Fibroblast of pulmonary artery (primary cell): ENCODE results near the gene SERGEF.
"Not testable (repeated sequence)": the region's sequence is repeated elsewhere in the genome, so short reads cannot be mapped to it uniquely, and the experiment has no call there.

ENCODE experiments used
- DNase-seq: peaks from one replicate; pipeline ENCODE4 v3.0.0-alpha.2; 2010; ENCODE audit warnings: low read depth
- H3K4me3 ChIP-seq: replicated peaks from 2 replicates; pipeline ENCODE4 v1.5.1; 2011; ENCODE audit warnings: low read depth, mild to moderate bottlenecking, control low read depth, low read length, moderate library complexity
- TF ChIP-seq, protein P1 (sequence below): IDR thresholded peaks from 2 replicates; pipeline ENCODE4 v1.5.1; 2011; ENCODE audit warnings: mild to moderate bottlenecking, control low read depth, low read length, inconsistent platforms; ENCODE audit errors: missing control alignments

SERGEF gene

DNA sequence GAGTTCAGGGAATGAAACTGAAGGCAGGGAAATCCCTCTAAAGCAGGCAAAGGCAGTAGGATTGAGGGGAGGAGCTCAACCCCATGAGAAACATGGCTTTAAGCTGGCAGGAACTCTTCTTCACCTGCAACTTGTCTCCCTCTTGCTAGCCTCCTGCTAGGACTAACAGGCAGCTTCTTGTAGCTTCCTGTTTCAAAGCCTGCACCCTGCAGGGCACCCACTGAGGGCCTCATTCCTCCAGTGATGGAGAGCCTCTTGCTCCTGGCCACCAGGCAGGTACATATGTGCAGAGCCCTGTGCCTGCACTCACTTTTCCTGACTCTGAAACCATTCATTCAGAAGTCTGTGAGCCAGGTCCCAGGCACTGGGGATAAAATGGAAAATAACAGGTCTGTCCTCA, 137.0 kb downstream of the SERGEF start:
- DNase-seq = no peak
- H3K4me3 ChIP-seq = no peak overlapping the region
- TF ChIP-seq, protein P1, sequence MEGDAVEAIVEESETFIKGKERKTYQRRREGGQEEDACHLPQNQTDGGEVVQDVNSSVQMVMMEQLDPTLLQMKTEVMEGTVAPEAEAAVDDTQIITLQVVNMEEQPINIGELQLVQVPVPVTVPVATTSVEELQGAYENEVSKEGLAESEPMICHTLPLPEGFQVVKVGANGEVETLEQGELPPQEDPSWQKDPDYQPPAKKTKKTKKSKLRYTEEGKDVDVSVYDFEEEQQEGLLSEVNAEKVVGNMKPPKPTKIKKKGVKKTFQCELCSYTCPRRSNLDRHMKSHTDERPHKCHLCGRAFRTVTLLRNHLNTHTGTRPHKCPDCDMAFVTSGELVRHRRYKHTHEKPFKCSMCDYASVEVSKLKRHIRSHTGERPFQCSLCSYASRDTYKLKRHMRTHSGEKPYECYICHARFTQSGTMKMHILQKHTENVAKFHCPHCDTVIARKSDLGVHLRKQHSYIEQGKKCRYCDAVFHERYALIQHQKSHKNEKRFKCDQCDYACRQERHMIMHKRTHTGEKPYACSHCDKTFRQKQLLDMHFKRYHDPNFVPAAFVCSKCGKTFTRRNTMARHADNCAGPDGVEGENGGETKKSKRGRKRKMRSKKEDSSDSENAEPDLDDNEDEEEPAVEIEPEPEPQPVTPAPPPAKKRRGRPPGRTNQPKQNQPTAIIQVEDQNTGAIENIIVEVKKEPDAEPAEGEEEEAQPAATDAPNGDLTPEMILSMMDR = no peak

DNA sequence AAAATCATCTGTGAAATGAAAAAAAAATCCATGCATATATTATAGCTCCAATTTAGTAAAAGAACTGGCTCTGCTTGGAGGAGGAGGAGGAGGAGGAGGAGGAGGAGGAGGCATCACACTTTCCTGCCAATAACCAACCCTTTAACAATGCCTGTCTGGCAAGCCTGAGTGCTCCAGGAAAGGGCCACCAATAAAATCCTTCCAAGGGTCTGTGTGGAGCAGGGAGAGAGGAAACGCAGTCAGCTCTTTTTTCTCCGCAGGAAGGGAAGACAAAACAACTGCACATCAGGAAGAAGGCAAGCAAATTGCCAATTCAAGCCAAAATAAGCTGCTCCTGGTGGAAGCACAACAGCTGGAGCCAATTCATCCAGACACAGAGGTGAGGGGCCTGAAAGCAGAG, 139.3 kb downstream of the SERGEF start:
- TF ChIP-seq, protein P1 = no peak
- H3K4me3 ChIP-seq = no peak overlapping the region
- no peak for DNase-seq

DNA sequence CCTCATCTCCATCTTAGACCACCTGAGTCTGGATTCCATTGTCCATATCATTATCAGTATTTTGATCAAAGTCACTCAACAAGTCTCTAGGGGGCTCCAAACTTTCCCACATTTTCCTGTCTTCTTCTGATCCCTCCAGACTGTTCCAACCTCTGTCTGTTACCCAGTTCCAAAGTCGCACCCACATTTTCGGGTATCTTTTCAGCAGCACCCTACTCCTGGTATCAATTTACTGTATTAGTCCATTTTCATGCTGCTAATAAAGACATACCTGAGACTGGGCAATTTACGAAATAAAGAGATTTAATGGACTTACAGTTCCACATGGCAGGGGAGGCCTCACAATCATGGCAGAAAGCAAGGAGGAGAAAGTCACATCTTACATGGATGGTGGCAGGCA, 144.4 kb downstream of the SERGEF start:
- not testable (repeated sequence) for H3K4me3 ChIP-seq, DNase-seq

DNA sequence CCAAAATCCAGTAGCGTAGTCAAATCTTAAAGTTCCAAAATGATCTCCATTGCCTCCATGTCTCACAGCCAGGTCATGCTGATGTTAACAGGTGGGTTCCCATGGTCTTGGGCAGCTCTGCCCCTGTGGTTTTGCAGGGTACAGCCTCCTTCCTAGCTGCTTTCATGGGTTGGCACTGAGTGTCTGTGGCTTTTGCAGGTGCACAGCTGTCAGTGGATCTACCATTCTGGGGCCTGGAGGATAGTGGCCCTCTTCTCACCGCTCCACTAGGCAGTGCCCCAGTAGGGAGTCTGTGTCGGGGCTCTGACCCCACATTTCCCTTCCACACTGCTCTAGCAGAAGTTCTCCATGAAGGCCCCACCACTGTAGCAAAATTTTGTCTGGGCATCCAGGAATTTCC, 145.5 kb downstream of the SERGEF start:
- TF ChIP-seq, protein P1 = no peak
- no peak for DNase-seq
- no peak overlapping the region for H3K4me3 ChIP-seq

DNA sequence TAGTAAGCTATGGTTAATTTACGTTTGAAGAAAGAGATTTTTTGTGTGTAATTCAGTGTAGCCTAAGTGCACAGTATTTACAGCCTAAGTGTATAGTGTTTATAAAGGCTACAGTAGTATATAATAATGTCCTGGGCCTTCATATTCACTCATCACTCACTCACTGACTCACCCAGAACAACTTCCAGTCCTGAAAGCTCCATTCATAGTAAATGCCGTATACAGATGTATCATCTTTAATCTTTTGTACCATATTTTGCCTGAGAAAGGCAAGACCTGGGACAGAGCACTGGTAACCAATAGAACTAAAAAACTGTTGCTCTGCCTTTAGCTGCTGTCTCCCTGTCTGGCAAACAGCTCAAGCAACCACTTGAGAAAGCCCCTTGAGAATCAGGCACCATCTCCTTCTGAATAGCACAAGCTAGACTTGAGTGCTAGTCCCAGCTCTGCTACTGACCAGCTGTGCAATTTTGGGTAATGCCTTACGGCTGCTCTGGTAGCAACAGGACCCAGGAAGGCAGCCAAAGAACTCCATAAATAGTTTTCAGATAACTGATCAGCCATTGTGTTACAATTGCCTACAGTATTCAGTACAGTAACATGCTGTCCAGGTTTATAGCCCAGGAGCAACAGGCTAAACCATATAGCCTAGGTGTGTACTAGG, 146.9 kb downstream of the SERGEF start:
- TF ChIP-seq, protein P1 = no peak
- no peak overlapping the region for H3K4me3 ChIP-seq
- no peak for DNase-seq

DNA sequence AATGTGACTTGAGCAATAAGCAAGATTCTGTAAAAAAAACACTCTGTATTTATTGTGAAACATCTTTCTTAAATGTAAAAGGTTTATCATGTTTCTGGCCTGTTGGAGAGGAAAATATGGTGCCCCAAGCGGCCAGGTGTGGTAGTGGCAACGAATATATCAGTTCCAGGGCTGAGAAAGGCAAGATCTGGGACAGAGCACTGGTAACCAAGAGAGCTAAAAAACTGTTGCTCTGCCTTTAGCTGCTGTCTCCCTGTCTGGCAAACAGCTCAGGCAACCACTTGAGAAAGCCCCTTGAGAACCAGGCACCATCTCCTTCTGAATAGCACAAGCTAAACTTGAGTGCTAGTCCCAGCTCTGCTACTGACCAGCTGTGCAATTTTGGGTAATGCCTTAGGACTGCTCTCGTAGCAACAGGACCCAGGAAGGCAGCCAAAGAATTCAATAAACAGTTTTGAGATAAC, 148.3 kb downstream of the SERGEF start:
- no peak overlapping the region for H3K4me3 ChIP-seq
- DNase-seq = no peak
- TF ChIP-seq, protein P1 = peak; percentile 46

DNA sequence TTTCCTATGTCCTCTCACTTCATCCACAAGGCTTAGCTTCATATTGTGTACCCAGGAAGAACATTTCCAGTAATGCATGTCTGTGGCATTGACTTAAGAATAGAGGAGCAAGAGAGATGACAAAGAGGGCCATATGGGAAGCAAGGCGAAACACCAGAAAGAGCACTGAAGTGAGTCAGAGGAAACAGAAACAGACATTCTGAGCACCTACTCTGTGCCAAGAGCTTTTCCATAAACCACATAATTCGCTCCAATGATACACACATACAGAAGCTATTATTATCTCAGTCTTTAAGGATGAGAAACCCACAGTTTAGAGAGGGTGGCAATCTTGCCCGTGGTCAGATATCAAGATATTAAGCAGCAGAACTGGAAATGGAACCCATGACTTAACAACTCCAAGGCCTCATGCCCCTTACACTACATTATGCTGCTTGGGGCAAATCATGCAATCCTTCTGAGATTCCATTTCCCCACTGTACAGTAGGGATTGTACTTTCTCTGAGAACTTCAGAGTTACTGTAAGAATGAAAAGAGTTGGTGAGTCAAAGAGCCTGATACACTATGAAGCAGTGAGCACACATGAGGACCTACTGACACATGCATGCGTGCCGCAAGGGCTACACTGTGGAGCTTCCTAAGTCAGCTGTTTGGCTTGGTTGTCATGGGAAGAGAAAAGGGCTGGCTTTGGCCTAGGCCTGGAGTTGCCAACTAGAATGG, 151.7 kb downstream of the SERGEF start:
- no peak overlapping the region for H3K4me3 ChIP-seq
- TF ChIP-seq, protein P1 = no peak
- DNase-seq = no peak
